Measurements from ENCODE around the gene FOXP1.

Gene FOXP1

GRCh38 chr3:71083726-71084131 is 499.8 kb downstream of the FOXP1 start:
- DNase-seq, result no peak

- DNase-seq, result no peak
Measured at GRCh38 chr3:71082833-71083232, 500.7 kb downstream of the FOXP1 start.

- DNase-seq, result no peak
Measured at GRCh38 chr3:71080517-71081083, 502.9 kb downstream of the FOXP1 start.

- DNase-seq, result no peak
Measured at GRCh38 chr3:71078723-71079525, 504.6 kb downstream of the FOXP1 start.

- no peak for DNase-seq
Measured at GRCh38 chr3:71078199-71078598, 505.3 kb downstream of the FOXP1 start.

- no peak for DNase-seq
Measured at GRCh38 chr3:71077070-71077469, 506.5 kb downstream of the FOXP1 start.

- DNase-seq, result peak; percentile 66
Measured at GRCh38 chr3:71076361-71077002, 507.0 kb downstream of the FOXP1 start.

GRCh38 chr3:71075494-71075893 is 508.0 kb downstream of the FOXP1 start:
- no peak for DNase-seq

- peak; percentile 48 for DNase-seq
Measured at GRCh38 chr3:71074423-71074822, 509.1 kb downstream of the FOXP1 start.

GRCh38 chr3:71072986-71073385 is 510.5 kb downstream of the FOXP1 start:
- DNase-seq, result no peak

GRCh38 chr3:71072287-71072686 is 511.2 kb downstream of the FOXP1 start:
- DNase-seq, result no peak

GRCh38 chr3:71070497-71071463 is 512.7 kb downstream of the FOXP1 start:
- no peak for DNase-seq

GRCh38 chr3:71069797-71070196 is 513.7 kb downstream of the FOXP1 start:
- peak; percentile 58 for DNase-seq

- no peak for DNase-seq
Measured at GRCh38 chr3:71067977-71068654, 515.4 kb downstream of the FOXP1 start.

- DNase-seq, result peak; percentile 55
Measured at GRCh38 chr3:71066849-71067261, 516.7 kb downstream of the FOXP1 start.

- DNase-seq, result no peak
Measured at GRCh38 chr3:71066356-71066755, 517.2 kb downstream of the FOXP1 start.

- DNase-seq, result no peak
Measured at GRCh38 chr3:71065764-71066013, 517.8 kb downstream of the FOXP1 start.

- no peak for DNase-seq
Measured at GRCh38 chr3:71064956-71065763, 518.4 kb downstream of the FOXP1 start.

GRCh38 chr3:71064291-71064955 is 519.1 kb downstream of the FOXP1 start:
- peak; percentile 73 for DNase-seq

- peak; percentile 54 for DNase-seq
Measured at GRCh38 chr3:71063773-71064290, 519.7 kb downstream of the FOXP1 start.
